IMR-90 (cell line): ENCODE measurements around the gene CDK13. TPM values are rescaled to one million over a fixed set of nuclear protein-coding genes. Genes with fewer than 3 reads are reported as not detected.

Source experiments
- ATAC-seq: fragments of 200-7000 bp; cut with Tn5 transposase; 2 replicates; pipeline ENCODE4 v1.9.1; 2020; ENCODE audit warnings: low read depth, mild to moderate bottlenecking, moderate library complexity
- BruUV-seq: library from RNA; stranded (reverse); fragments of 400-500 nt; replicated peaks from 2 replicates; lab custom pipeline; 2021; lab: Mats Ljungman, UMichigan
- CTCF ChIA-PET: fragments of 300-600 bp; formaldehyde crosslinking; extraction: SDS; loops from one replicate; lab custom pipeline; 2021; ENCODE audit warnings: antibody characterized with exemption; lab: Yijun Ruan, JAX
- POLR2A ChIA-PET: fragments of 300-600 bp; sonication (Branson Sonifier 250); formaldehyde crosslinking; loops from one replicate; lab custom pipeline; 2022; ENCODE audit warnings: antibody characterized with exemption; ENCODE audit not compliant: unreplicated experiment; lab: Charles Lee
- DNase-seq: peaks from one replicate; pipeline ENCODE4 v3.0.0; 2013
- H2AFZ ChIP-seq: replicated peaks from 2 replicates; pipeline ENCODE3; 2013; ENCODE audit warnings: low read length, mild to moderate bottlenecking; ENCODE audit not compliant: poor library complexity
- H2AK5ac ChIP-seq: 2 replicates; pipeline ENCODE4 v1.6.1; 2013; ENCODE audit warnings: low read depth, low read length, inconsistent platforms
- H2AK9ac ChIP-seq: replicated peaks from 2 replicates; pipeline ENCODE3; 2013; ENCODE audit warnings: mild to moderate bottlenecking, low read depth, low read length, moderate library complexity; ENCODE audit not compliant: poor library complexity
- H2BK120ac ChIP-seq: 2 replicates; pipeline ENCODE4 v1.6.1; 2013; ENCODE audit warnings: low read depth, low read length, inconsistent platforms
- H2BK15ac ChIP-seq: 3 replicates; pipeline ENCODE4 v1.6.1; 2013; ENCODE audit warnings: low read depth, low read length, inconsistent platforms
- H2BK20ac ChIP-seq: 2 replicates; pipeline ENCODE4 v1.6.1; 2013; ENCODE audit warnings: low read depth, mild to moderate bottlenecking, inconsistent platforms, low read length, moderate library complexity
- H2BK5ac ChIP-seq: 2 replicates; pipeline ENCODE4 v1.6.1; 2013; ENCODE audit warnings: mild to moderate bottlenecking, low read depth, low read length, inconsistent platforms; ENCODE audit not compliant: poor library complexity, severe bottlenecking
- H3K14ac ChIP-seq: replicated peaks from 2 replicates; pipeline ENCODE4 v1.6.1; 2013; ENCODE audit warnings: low read depth, low read length, inconsistent platforms
- H3K18ac ChIP-seq: 2 replicates; pipeline ENCODE4 v1.6.1; 2013; ENCODE audit warnings: low read depth, low read length, control low read depth
- H3K23ac ChIP-seq: 2 replicates; pipeline ENCODE4 v1.6.1; 2013; ENCODE audit warnings: low read depth, low read length, inconsistent platforms
- H3K27ac ChIP-seq: 2 replicates; pipeline ENCODE4 v1.5.1; 2013; ENCODE audit warnings: mild to moderate bottlenecking, control low read depth, low read length; ENCODE audit not compliant: insufficient read depth
- H3K27me3 ChIP-seq: 2 replicates; pipeline ENCODE4 v1.6.1; 2013; ENCODE audit warnings: low read length; ENCODE audit not compliant: control insufficient read depth, insufficient read depth
- H3K36me3 ChIP-seq: 2 replicates; pipeline ENCODE4 v1.6.1; 2013; ENCODE audit warnings: low read length, mixed read lengths; ENCODE audit not compliant: control insufficient read depth, insufficient read depth
- H3K4ac ChIP-seq: 2 replicates; pipeline ENCODE4 v1.6.1; 2013; ENCODE audit warnings: low read depth, low read length, inconsistent platforms
- H3K4me1 ChIP-seq: 2 replicates; pipeline ENCODE4 v1.6.1; 2013; ENCODE audit warnings: low read length, mixed read lengths; ENCODE audit not compliant: control insufficient read depth, insufficient read depth
- H3K4me2 ChIP-seq: 2 replicates; pipeline ENCODE4 v1.6.1; 2013; ENCODE audit warnings: low read depth, mild to moderate bottlenecking, control low read depth, low read length, moderate library complexity
- H3K4me3 ChIP-seq: 2 replicates; pipeline ENCODE4 v1.5.1; 2013; ENCODE audit warnings: low read depth, mild to moderate bottlenecking, control low read depth, low read length, moderate library complexity; ENCODE audit not compliant: insufficient read depth
- H3K56ac ChIP-seq: 2 replicates; pipeline ENCODE4 v1.6.1; 2013; ENCODE audit warnings: low read length, inconsistent platforms; ENCODE audit not compliant: insufficient read depth; ENCODE audit errors: extremely low read depth
- H3K79me1 ChIP-seq, 2 experiments: 2 replicates each; pipeline ENCODE4 v1.6.1; 2013; ENCODE audit warnings: low read length in 2 of 2, inconsistent platforms in 1 of 2, low read depth in 1 of 2
- H3K9ac ChIP-seq: 2 replicates; pipeline ENCODE4 v1.6.1; 2013; ENCODE audit warnings: low read depth, low read length, control low read depth
- H3K9me1 ChIP-seq: 2 replicates; pipeline ENCODE4 v1.6.1; 2013; ENCODE audit warnings: low read length, inconsistent platforms; ENCODE audit not compliant: insufficient read depth
- H3K9me3 ChIP-seq: 2 replicates; pipeline ENCODE4 v1.6.1; 2013; ENCODE audit warnings: low read length; ENCODE audit not compliant: control insufficient read depth, insufficient read depth
- H4K20me1 ChIP-seq: 2 replicates; pipeline ENCODE4 v1.6.1; 2013; ENCODE audit warnings: low read length, inconsistent platforms; ENCODE audit not compliant: insufficient read depth
- H4K5ac ChIP-seq: 2 replicates; pipeline ENCODE4 v1.6.1; 2013; ENCODE audit warnings: mild to moderate bottlenecking, low read depth, low read length, control low read depth
- H4K8ac ChIP-seq, 2 experiments: 2 replicates each; pipeline ENCODE4 v1.6.1; 2013; ENCODE audit warnings: low read depth in 2 of 2, low read length in 2 of 2, control low read depth in 1 of 2, inconsistent platforms in 1 of 2
- H4K91ac ChIP-seq: 2 replicates; pipeline ENCODE4 v1.6.1; 2013; ENCODE audit warnings: low read depth, low read length, inconsistent platforms; ENCODE audit not compliant: insufficient read depth
- MAFK ChIP-seq: IDR thresholded peaks from 2 replicates; pipeline ENCODE4 v1.6.1; 2012; ENCODE audit warnings: low read depth, low read length, improper control_type of control experiment
- MAZ ChIP-seq: IDR thresholded peaks from 2 replicates; pipeline ENCODE4 v1.6.1; 2012; ENCODE audit warnings: low read depth, mild to moderate bottlenecking, low read length, improper control_type of control experiment, moderate library complexity, borderline replicate concordance
- MXI1 ChIP-seq: IDR thresholded peaks from 2 replicates; pipeline ENCODE4 v1.6.1; 2012; ENCODE audit warnings: low read depth, mild to moderate bottlenecking, low read length, moderate library complexity, borderline replicate concordance
- POLR2A ChIP-seq: IDR thresholded peaks from 2 replicates; pipeline ENCODE4 v1.6.1; 2012; ENCODE audit warnings: mild to moderate bottlenecking, low read depth, low read length
- RAD21 ChIP-seq: IDR thresholded peaks from 2 replicates; pipeline ENCODE4 v1.6.1; 2012; ENCODE audit warnings: low read length, improper control_type of control experiment
- RCOR1 ChIP-seq: IDR thresholded peaks from 2 replicates; pipeline ENCODE4 v1.6.1; 2012; ENCODE audit warnings: mild to moderate bottlenecking, low read length, improper control_type of control experiment; ENCODE audit not compliant: insufficient replicate concordance
- WGBS, 2 experiments: methylation state at CpG; one replicate each; pipeline versions ENCODE4 v1.1.5 to v1.1.7; 2013; ENCODE audit warnings: missing lambda C conversion rate in 2 of 2; ENCODE audit not compliant: insufficient read length in 1 of 2; ENCODE audit errors: extremely low coverage in 2 of 2; 5-methylcytosine and 5-hydroxymethylcytosine counted together
- dilution Hi-C: fragments of 300-500 bp; cut with HindIII; formaldehyde crosslinking; loops from one replicate; pipeline ENCODE4 v1.14.3; 2018; ENCODE audit warnings: low sequenced_read_pairs; ENCODE audit not compliant: unreplicated experiment
- in situ Hi-C: fragments of 300-500 bp; cut with MboI; formaldehyde crosslinking; loops from 3 replicates; pipeline ENCODE4 v1.14.3; 2019; ENCODE audit warnings: low sequenced_read_pairs, inconsistent platforms, mixed read lengths
- intact Hi-C: fragments of 100-400 bp; cut with micrococcal nuclease; formaldehyde crosslinking; loops from 2 replicates; pipeline ENCODE4 v1.10.0; 2022
- polyA plus RNA-seq, 3 experiments: library from polyadenylated mRNA; depleted of rRNA; stranded (reverse); fragments of >200 nt; gene quantifications; 2 replicates each; pipeline ENCODE4 v1.2.3, GENCODE V29; 2012; ENCODE audit warnings: low replicate concordance in 1 of 3
- total RNA-seq: library from RNA; depleted of rRNA; stranded (reverse); fragments of >200 nt; gene quantifications from 2 replicates; pipeline ENCODE4 v1.2.3, GENCODE V29; 2012
- TF ChIP-seq, protein P1 (sequence below): fragments of 150-350 bp; IDR thresholded peaks from 2 replicates; pipeline ENCODE4 v1.6.1; 2017; ENCODE audit warnings: mild to moderate bottlenecking, antibody characterized with exemption, low read length, low read depth

Gene CDK13
- total and polyA plus RNA-seq, 2 of the 4 experiments (the other 2 are of a cell fraction): 20.1 to 50.4 TPM

- CTCF ChIA-PET: no interaction called here
Observed at GRCh38 chr7:40024841-40025240, 74.8 kb downstream of the CDK13 start.

More at GRCh38 chr7:40024841-40025240, 74.8 kb downstream of the CDK13 start:
- Histone ChIP-seq H4K5ac (no peak overlapping the region), H3K4ac (no peak overlapping the region), H2AK5ac (no peak overlapping the region), H3K4me1 (peaks cover 1% of the 10 kb centered on the region; the same call in 1 of the 2 replicates), H3K14ac (no peak overlapping the region), H3K9ac (no peak overlapping the region), H3K4me2 (no peak overlapping the region), H4K20me1 (no peaks in the 10 kb centered on the region), H3K4me3 (no peak overlapping the region), H3K23ac (no peak overlapping the region), H3K27me3 (no peaks in the 10 kb centered on the region), H2AFZ (no peak overlapping the region), H2BK15ac (no peak overlapping the region), H4K8ac (no peak overlapping the region; a peak in 1 of 4 replicates), H2BK20ac (no peak overlapping the region), H2BK120ac (no peak overlapping the region), H3K9me1 (no peaks in the 10 kb centered on the region; the same call in 1 of the 2 replicates), H3K9me3 (no peaks in the 10 kb centered on the region), H3K18ac (no peak overlapping the region), H3K36me3 (peaks cover 6% of the 10 kb centered on the region), H2BK5ac (no peak overlapping the region), H4K91ac (no peak overlapping the region), H3K56ac (no peak overlapping the region), H3K27ac (no peak overlapping the region), H3K79me1 (peaks cover 18 to 37% of the 10 kb centered on the region in 2 experiments), H2AK9ac (no peak overlapping the region)
- POLR2A ChIA-PET: no interaction called here
- TF ChIP-seq MAZ: no peak
- no peak for TF ChIP-seq POLR2A
- no peak for TF ChIP-seq MXI1
- no peak for TF ChIP-seq MAFK
- no peak for TF ChIP-seq RAD21
- TF ChIP-seq, protein P1, sequence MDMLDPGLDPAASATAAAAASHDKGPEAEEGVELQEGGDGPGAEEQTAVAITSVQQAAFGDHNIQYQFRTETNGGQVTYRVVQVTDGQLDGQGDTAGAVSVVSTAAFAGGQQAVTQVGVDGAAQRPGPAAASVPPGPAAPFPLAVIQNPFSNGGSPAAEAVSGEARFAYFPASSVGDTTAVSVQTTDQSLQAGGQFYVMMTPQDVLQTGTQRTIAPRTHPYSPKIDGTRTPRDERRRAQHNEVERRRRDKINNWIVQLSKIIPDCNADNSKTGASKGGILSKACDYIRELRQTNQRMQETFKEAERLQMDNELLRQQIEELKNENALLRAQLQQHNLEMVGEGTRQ: no peak
- TF ChIP-seq RCOR1: no peak
- in situ Hi-C loops: no loop called here
- dilution Hi-C loops: no loop called here
- no peak for ATAC-seq
- no TSS peak for BruUV-seq
- WGBS, 2 experiments: 100% methylated on average over 3 of the region's 3 CpGs; no CpG with 5 or more reads in 1 of the 2 experiments
- intact Hi-C loops: no loop called here
- no peak for DNase-seq
